Left colon (tissue), 2 donors: ENCODE results near the gene CCRL2. TPM values are rescaled to one million over a fixed set of nuclear protein-coding genes. Genes with fewer than 3 reads are reported as not detected.
A peak's percentile ranks its signal among the peaks of the same experiment; 100 is the strongest.
"Not testable (repeated sequence)": the region's sequence is repeated elsewhere in the genome, so short reads cannot be mapped to it uniquely, and the experiment has no call there.

Source experiments
- ATAC-seq: fragments of 200-7000 bp; cut with Tn5 transposase; one replicate; pipeline ENCODE4 v1.9.1; 2020; ENCODE audit warnings: mild to moderate bottlenecking, moderate library complexity
- DNase-seq, 2 donors: peaks; one replicate each; pipeline ENCODE4 v3.0.0-alpha.2; 2020
- intact Hi-C, 2 donors: fragments of 100-400 bp; cut with DNase I in 1 of 2; cut with micrococcal nuclease in 1 of 2; formaldehyde crosslinking; loops; one replicate each; pipeline versions ENCODE4 v1.11.2 to v1.14.0; 2022; cut with DNase I, micrococcal nuclease
- total RNA-seq, 2 donors: library from RNA; stranded (reverse); fragmentation: NEBNext Ultra II Directional; extraction: Animal tissue kit (Norgen Biotek cat#: 25700); gene quantifications; one replicate each; pipeline ENCODE4 v1.2.1, GENCODE V29; 2021
- donor health status: DM: no; HTN: no; CAD: no.
- donor health status: DM: yes; HTN: yes; CAD: no.

CCRL2 gene
- total RNA-seq, 2 donors from 2014 or later = 18.3 to 19.4 TPM

GRCh38 chr3:46419816-46420215, 12.8 kb downstream of the CCRL2 start:
- intact Hi-C loops = no loop called here
- no peak for DNase-seq
- no peak for ATAC-seq

GRCh38 chr3:46420931-46421330, 13.9 kb downstream of the CCRL2 start:
- intact Hi-C loops = no loop called here
- ATAC-seq (no peak), DNase-seq (no peak)

GRCh38 chr3:46422617-46423016, 15.6 kb downstream of the CCRL2 start:
- DNase-seq (peak in 1 of 2 donors; percentile 66), ATAC-seq (peak; percentile 97)
- intact Hi-C loops = no loop called here

GRCh38 chr3:46423588-46423987, 16.5 kb downstream of the CCRL2 start:
- no peak for DNase-seq
- ATAC-seq = no peak
- intact Hi-C loops = no loop called here

GRCh38 chr3:46426476-46426875, 19.4 kb downstream of the CCRL2 start:
- DNase-seq, intact Hi-C loops, ATAC-seq: not testable (repeated sequence)

GRCh38 chr3:46427404-46427803, 20.3 kb downstream of the CCRL2 start:
- DNase-seq, intact Hi-C loops, ATAC-seq: not testable (repeated sequence)

GRCh38 chr3:46427916-46428833, 21.1 kb downstream of the CCRL2 start:
- intact Hi-C loops = no loop called here
- ATAC-seq (peak; percentile 32), DNase-seq (no peak)

GRCh38 chr3:46429250-46429649, 22.2 kb downstream of the CCRL2 start:
- peak; percentile 77 for ATAC-seq
- DNase-seq = no peak
- intact Hi-C loops = no loop called here

GRCh38 chr3:46429671-46430070, 22.6 kb downstream of the CCRL2 start:
- intact Hi-C loops = no loop called here
- DNase-seq (peak in 1 of 2 donors; percentile 45), ATAC-seq (peak; percentile 90)

- DNase-seq, ATAC-seq, intact Hi-C loops: not testable (repeated sequence)
Measured at GRCh38 chr3:46430879-46431278, 23.8 kb downstream of the CCRL2 start.

- ATAC-seq, intact Hi-C loops, DNase-seq: not testable (repeated sequence)
Measured at GRCh38 chr3:46431905-46432304, 24.8 kb downstream of the CCRL2 start.

GRCh38 chr3:46433118-46433517, 26.1 kb downstream of the CCRL2 start:
- ATAC-seq, intact Hi-C loops, DNase-seq: not testable (repeated sequence)

- intact Hi-C loops = no loop called here
- ATAC-seq (no peak), DNase-seq (no peak)
Measured at GRCh38 chr3:46433841-46434240, 26.8 kb downstream of the CCRL2 start.

- no peak for DNase-seq
- ATAC-seq = peak; percentile 85
- intact Hi-C loops = no loop called here
Measured at GRCh38 chr3:46435081-46435726, 28.1 kb downstream of the CCRL2 start.

- intact Hi-C loops = no loop called here
- ATAC-seq (no peak), DNase-seq (no peak)
Measured at GRCh38 chr3:46438831-46439230, 31.8 kb downstream of the CCRL2 start.

GRCh38 chr3:46440531-46441294, 33.7 kb downstream of the CCRL2 start:
- intact Hi-C loops = no loop called here
- ATAC-seq (peak; percentile 17), DNase-seq (no peak)

GRCh38 chr3:46442576-46443530, 35.8 kb downstream of the CCRL2 start:
- DNase-seq (peak in 1 of 2 donors; percentile 43), ATAC-seq (peak; percentile 85)
- intact Hi-C loops = no loop called here
